GM12891 (cell line): Measurements from ENCODE around the gene CCNT2.

Experiments used
- POLR2A ChIP-seq: IDR thresholded peaks from 2 replicates; pipeline ENCODE4 v1.6.1; 2011; ENCODE audit warnings: low read depth, low read length, control low read depth
- POLR2AphosphoS5 ChIP-seq: IDR thresholded peaks from 2 replicates; pipeline ENCODE4 v1.6.1; 2011; ENCODE audit warnings: low read depth, low read length, control low read depth
- POU2F2 ChIP-seq: IDR thresholded peaks from 2 replicates; pipeline ENCODE4 v1.6.1; 2011; ENCODE audit warnings: low read depth, mild to moderate bottlenecking, control low read depth, low read length, moderate library complexity
- TAF1 ChIP-seq: IDR thresholded peaks from 2 replicates; pipeline ENCODE4 v1.6.1; 2011; ENCODE audit warnings: low read depth, low read length, control low read depth

DNA sequence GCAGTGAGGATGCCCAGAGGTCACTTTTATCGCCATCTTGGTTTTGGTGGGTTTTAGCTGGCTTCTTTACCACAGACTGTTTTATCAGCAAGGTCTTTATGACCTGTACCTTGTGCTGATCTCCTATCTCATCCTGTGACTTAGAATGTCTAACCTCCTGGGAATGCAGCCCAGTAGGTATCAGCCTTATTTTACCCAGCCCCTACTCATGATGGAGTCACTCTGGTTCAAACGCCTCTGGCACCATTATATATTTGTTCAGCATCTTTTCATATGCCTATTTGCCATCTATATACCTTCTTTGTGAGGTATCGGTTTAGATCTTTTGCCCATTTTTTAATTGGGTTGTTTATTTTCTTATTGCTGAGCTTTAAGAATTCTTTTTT, 7.2 kb upstream of the CCNT2 start:
- no peak for TF ChIP-seq POLR2AphosphoS5
- no peak for TF ChIP-seq POLR2A
- TF ChIP-seq POU2F2 = no peak
- no peak for TF ChIP-seq TAF1
